Activated CD4-positive, alpha-beta T cell treated with anti-CD3 and anti-CD28 coated beads for 36 hours (primary cell): ENCODE data around the gene LIG4. TPM values are rescaled to one million over a fixed set of nuclear protein-coding genes. Genes with fewer than 3 reads are reported as not detected.
A peak's percentile ranks its signal among the peaks of the same experiment; 100 is the strongest.

Source experiments
- ATAC-seq: fragments of 200-7000 bp; cut with Tn5 transposase; one replicate; pipeline ENCODE4 v1.10.0; 2021; ENCODE audit warnings: mild to moderate bottlenecking, moderate library complexity
- CTCF ChIA-PET: fragments of 350-600 bp; sonication (Branson Sonifier 250); formaldehyde crosslinking; loops from one replicate; lab custom pipeline; 2021; ENCODE audit warnings: antibody characterized with exemption; lab: Charles Lee
- POLR2A ChIA-PET: fragments of 350-600 bp; sonication (Branson Sonifier 250); formaldehyde crosslinking; loops from one replicate; lab custom pipeline; 2021; ENCODE audit warnings: antibody characterized with exemption, inconsistent platforms; lab: Charles Lee
- DNase-seq: peaks from one replicate; pipeline ENCODE4 v3.0.0-alpha.2; 2020
- H3K27ac Mint-ChIP-seq: one replicate; pipeline ENCODE4 v1.8.0; 2021; ENCODE audit warnings: mixed read lengths
- H3K27me3 Mint-ChIP-seq: one replicate; pipeline ENCODE4 v1.8.0; 2021; ENCODE audit warnings: mixed read lengths
- H3K36me3 Mint-ChIP-seq: one replicate; pipeline ENCODE4 v1.8.0; 2021; ENCODE audit warnings: low read depth, mixed read lengths
- H3K4me1 Mint-ChIP-seq: one replicate; pipeline ENCODE4 v1.8.0; 2021; ENCODE audit warnings: mixed read lengths
- H3K4me3 Mint-ChIP-seq: one replicate; pipeline ENCODE4 v1.8.0; 2021; ENCODE audit warnings: mild to moderate bottlenecking, moderate library complexity, mixed read lengths
- H3K9me3 Mint-ChIP-seq: one replicate; pipeline ENCODE4 v1.8.0; 2021; ENCODE audit warnings: low read depth, mixed read lengths
- intact Hi-C, 2 experiments: fragments of 100-400 bp; cut with DNase I in 1 of 2; cut with micrococcal nuclease in 1 of 2; formaldehyde crosslinking; loops; one replicate each; pipeline versions ENCODE4 v1.14.2 to v1.15.1; 2022 to 2024; cut with DNase I, micrococcal nuclease
- total RNA-seq, 2 experiments: library from RNA; stranded (reverse); gene quantifications; one replicate each; pipeline ENCODE4 v1.2.3, GENCODE V29; 2021

The LIG4 gene
- 1 to 10 TPM; 5.8 to 6.0 TPM for total RNA-seq

GRCh38 chr13:108215436-108215835 is at the start of gene LIG4:
Gene LIG4, minus strand, starts transcription at chr13:108215536. Its CDS starts 4,268 bp downstream, at chr13:108211268.
- POLR2A ChIA-PET, result no interaction called here
- intact Hi-C loops, result loop anchor here in 1 of 2 experiments (1.0 to 5.0 kb wide), 3 partner anchors 54 to 1648 kb away; partner anchors contain the start of genes ARGLU1 and TNFSF13B
- Mint-ChIP-seq H3K4me1 (peaks cover 41% of the 10 kb centered on the region), H3K27ac (peak within 1 kb of the TSS; percentile 94), H3K27me3 (no peaks in the 10 kb centered on the region), H3K9me3 (peaks cover 10% of the 10 kb centered on the region), H3K4me3 (peak within 1 kb of the TSS; percentile 88), H3K36me3 (peaks cover 23% of the 10 kb centered on the region)
- ATAC-seq (peak; percentile 76), DNase-seq (peak; percentile 94)
- CTCF ChIA-PET, result interaction anchor here (0.7 to 1.7 kb wide), 2 partner anchors 11 to 36 kb away, joined by 3 to 5 read pairs; no protein-coding TSS in a partner anchor

- H3K9me3 Mint-ChIP-seq, result no peaks in the 10 kb centered on the region
- no peak for DNase-seq
- no peak overlapping the region for H3K27ac Mint-ChIP-seq
- H3K4me1 Mint-ChIP-seq, result peaks cover 20% of the 10 kb centered on the region
- intact Hi-C loops, result no loop called here
- CTCF ChIA-PET, result no interaction called here
- peaks cover 8% of the 10 kb centered on the region for H3K36me3 Mint-ChIP-seq
- no peak overlapping the region for H3K4me3 Mint-ChIP-seq
- H3K27me3 Mint-ChIP-seq, result no peaks in the 10 kb centered on the region
- POLR2A ChIA-PET, result no interaction called here
- ATAC-seq, result no peak
Observed at GRCh38 chr13:108263621-108264355, 48.5 kb upstream of the LIG4 start.

GRCh38 chr13:108257248-108257647 is 41.9 kb upstream of the LIG4 start:
- ATAC-seq, result no peak
- Mint-ChIP-seq H3K27ac (no peak overlapping the region), H3K4me1 (no peaks in the 10 kb centered on the region), H3K4me3 (no peak overlapping the region), H3K36me3 (peaks cover 12% of the 10 kb centered on the region), H3K9me3 (peaks cover 2% of the 10 kb centered on the region), H3K27me3 (no peaks in the 10 kb centered on the region)
- ChIA-PET POLR2A (no interaction called here), CTCF (no interaction called here)
- intact Hi-C loops, result no loop called here
- DNase-seq, result no peak

- no peak overlapping the region for H3K27ac Mint-ChIP-seq
- H3K4me3 Mint-ChIP-seq, result no peak overlapping the region
- ChIA-PET POLR2A (no interaction called here), CTCF (no interaction called here)
- intact Hi-C loops, result loop anchor here in 1 of 2 experiments (5.0 kb wide), 1 partner anchor 53 kb away; no protein-coding TSS in a partner anchor
- H3K4me1 Mint-ChIP-seq, result peaks cover 5% of the 10 kb centered on the region
- ATAC-seq (no peak), DNase-seq (no peak)
- H3K27me3 Mint-ChIP-seq, result no peaks in the 10 kb centered on the region
- peaks cover 7% of the 10 kb centered on the region for H3K36me3 Mint-ChIP-seq
- peaks cover 24% of the 10 kb centered on the region for H3K9me3 Mint-ChIP-seq
Observed at GRCh38 chr13:108249150-108249549, 33.8 kb upstream of the LIG4 start.

- DNase-seq (no peak), ATAC-seq (no peak)
- H3K4me1 Mint-ChIP-seq, result peaks cover 25% of the 10 kb centered on the region
- no peak overlapping the region for H3K27ac Mint-ChIP-seq
- H3K4me3 Mint-ChIP-seq, result no peak overlapping the region
- H3K9me3 Mint-ChIP-seq, result no peaks in the 10 kb centered on the region
- ChIA-PET POLR2A (no interaction called here), CTCF (no interaction called here)
- peaks cover 9% of the 10 kb centered on the region for H3K36me3 Mint-ChIP-seq
- intact Hi-C loops, result no loop called here
- H3K27me3 Mint-ChIP-seq, result no peaks in the 10 kb centered on the region
Observed at GRCh38 chr13:108230377-108230776, 15.0 kb upstream of the LIG4 start.

GRCh38 chr13:108227651-108228272 is 12.4 kb upstream of the LIG4 start:
- POLR2A ChIA-PET, result no interaction called here
- peaks cover 44% of the 10 kb centered on the region for H3K4me1 Mint-ChIP-seq

GRCh38 chr13:108226184-108226583 is 10.8 kb upstream of the LIG4 start:
- DNase-seq (no peak), ATAC-seq (peak; percentile 66)
- Mint-ChIP-seq H3K36me3 (peaks cover 7% of the 10 kb centered on the region), H3K27me3 (no peaks in the 10 kb centered on the region), H3K4me1 (peaks cover 49% of the 10 kb centered on the region), H3K4me3 (no peak overlapping the region), H3K9me3 (no peaks in the 10 kb centered on the region), H3K27ac (no peak overlapping the region)
- POLR2A ChIA-PET, result no interaction called here
- CTCF ChIA-PET, result interaction anchor here (1.0 kb wide), 1 partner anchor 10 kb away, joined by 5 read pairs; no protein-coding TSS in a partner anchor
- intact Hi-C loops, result loop anchor here (2.0 to 5.0 kb wide), 6 partner anchors 43 to 671 kb away; partner anchors contain the start of gene TNFSF13B (in 2 of the 2)

More at GRCh38 chr13:108227651-108228272, 12.4 kb upstream of the LIG4 start:
- intact Hi-C loops, result loop anchor here (2.0 to 5.0 kb wide), 6 partner anchors 41 to 670 kb away; partner anchors contain the start of gene TNFSF13B (in 2 of the 2)
- Mint-ChIP-seq H3K36me3 (peaks cover 7% of the 10 kb centered on the region), H3K27ac (no peak overlapping the region), H3K27me3 (no peaks in the 10 kb centered on the region), H3K4me3 (no peak overlapping the region), H3K9me3 (no peaks in the 10 kb centered on the region)
- ATAC-seq (no peak), DNase-seq (peak; percentile 27)
- CTCF ChIA-PET, result interaction anchor here (0.9 kb wide), 1 partner anchor 17 kb away, joined by 4 read pairs; no protein-coding TSS in a partner anchor

- ChIA-PET CTCF (interaction anchor here (1.0 kb wide), 2 partner anchors 9 to 11 kb away, joined by 4 to 5 read pairs; no protein-coding TSS in a partner anchor), POLR2A (no interaction called here)
- peaks cover 7% of the 10 kb centered on the region for H3K36me3 Mint-ChIP-seq
- H3K4me3 Mint-ChIP-seq, result no peak overlapping the region
- ATAC-seq (peak; percentile 53), DNase-seq (no peak)
- peaks cover 54% of the 10 kb centered on the region for H3K4me1 Mint-ChIP-seq
- intact Hi-C loops, result loop anchor here (2.0 to 5.0 kb wide), 5 partner anchors 97 to 672 kb away; no protein-coding TSS in a partner anchor
- no peaks in the 10 kb centered on the region for H3K27me3 Mint-ChIP-seq
- H3K27ac Mint-ChIP-seq, result peak overlapping the region; percentile 68
- no peaks in the 10 kb centered on the region for H3K9me3 Mint-ChIP-seq
Observed at GRCh38 chr13:108225440-108225839, 10.1 kb upstream of the LIG4 start.

- ATAC-seq, result no peak
- intact Hi-C loops, result loop anchor here in 1 of 2 experiments (2.0 kb wide), 1 partner anchor 185 kb away; no protein-coding TSS in a partner anchor
Observed at GRCh38 chr13:108223687-108224503, 8.6 kb upstream of the LIG4 start.

GRCh38 chr13:108220041-108220440 is 4.7 kb upstream of the LIG4 start:
- Mint-ChIP-seq H3K27ac (peak overlapping the region; percentile 68), H3K36me3 (peaks cover 4% of the 10 kb centered on the region), H3K27me3 (no peaks in the 10 kb centered on the region), H3K9me3 (no peaks in the 10 kb centered on the region), H3K4me1 (peaks cover 56% of the 10 kb centered on the region), H3K4me3 (peak overlapping the region; percentile 88)
- CTCF ChIA-PET, result no interaction called here
- intact Hi-C loops, result no loop called here
- POLR2A ChIA-PET, result no interaction called here
- DNase-seq, result peak; percentile 32
- ATAC-seq, result no peak

More at GRCh38 chr13:108223687-108224503, 8.6 kb upstream of the LIG4 start:
- DNase-seq, result no peak
- Mint-ChIP-seq H3K4me3 (no peak overlapping the region), H3K27me3 (no peaks in the 10 kb centered on the region), H3K36me3 (no peaks in the 10 kb centered on the region), H3K9me3 (no peaks in the 10 kb centered on the region), H3K27ac (no peak overlapping the region), H3K4me1 (peaks cover 68% of the 10 kb centered on the region)
- CTCF ChIA-PET, result interaction anchor here (0.8 to 1.2 kb wide), 4 partner anchors 15 to 675 kb away, joined by 3 to 4 read pairs (median 4); no protein-coding TSS in a partner anchor
- POLR2A ChIA-PET, result no interaction called here
